IMR-90 (cell line): Measurements from ENCODE around the gene SLC29A3. TPM values are rescaled to one million over a fixed set of nuclear protein-coding genes. Genes with fewer than 3 reads are reported as not detected.

Source experiments
- ATAC-seq: fragments of 200-7000 bp; cut with Tn5 transposase; 2 replicates; pipeline ENCODE4 v1.9.1; 2020; ENCODE audit warnings: low read depth, mild to moderate bottlenecking, moderate library complexity
- BruUV-seq: library from RNA; stranded (reverse); fragments of 400-500 nt; replicated peaks from 2 replicates; lab custom pipeline; 2021; lab: Mats Ljungman, UMichigan
- CTCF ChIA-PET: fragments of 300-600 bp; formaldehyde crosslinking; extraction: SDS; loops from one replicate; lab custom pipeline; 2021; ENCODE audit warnings: antibody characterized with exemption; lab: Yijun Ruan, JAX
- POLR2A ChIA-PET: fragments of 300-600 bp; sonication (Branson Sonifier 250); formaldehyde crosslinking; loops from one replicate; lab custom pipeline; 2022; ENCODE audit warnings: antibody characterized with exemption; ENCODE audit not compliant: unreplicated experiment; lab: Charles Lee
- DNase-seq: peaks from one replicate; pipeline ENCODE4 v3.0.0; 2013
- H2AFZ ChIP-seq: replicated peaks from 2 replicates; pipeline ENCODE3; 2013; ENCODE audit warnings: low read length, mild to moderate bottlenecking; ENCODE audit not compliant: poor library complexity
- H2AK5ac ChIP-seq: 2 replicates; pipeline ENCODE4 v1.6.1; 2013; ENCODE audit warnings: low read depth, low read length, inconsistent platforms
- H2AK9ac ChIP-seq: replicated peaks from 2 replicates; pipeline ENCODE3; 2013; ENCODE audit warnings: mild to moderate bottlenecking, low read depth, low read length, moderate library complexity; ENCODE audit not compliant: poor library complexity
- H2BK120ac ChIP-seq: 2 replicates; pipeline ENCODE4 v1.6.1; 2013; ENCODE audit warnings: low read depth, low read length, inconsistent platforms
- H2BK15ac ChIP-seq: 3 replicates; pipeline ENCODE4 v1.6.1; 2013; ENCODE audit warnings: low read depth, low read length, inconsistent platforms
- H2BK20ac ChIP-seq: 2 replicates; pipeline ENCODE4 v1.6.1; 2013; ENCODE audit warnings: low read depth, mild to moderate bottlenecking, inconsistent platforms, low read length, moderate library complexity
- H2BK5ac ChIP-seq: 2 replicates; pipeline ENCODE4 v1.6.1; 2013; ENCODE audit warnings: mild to moderate bottlenecking, low read depth, low read length, inconsistent platforms; ENCODE audit not compliant: poor library complexity, severe bottlenecking
- H3K14ac ChIP-seq: replicated peaks from 2 replicates; pipeline ENCODE4 v1.6.1; 2013; ENCODE audit warnings: low read depth, low read length, inconsistent platforms
- H3K18ac ChIP-seq: 2 replicates; pipeline ENCODE4 v1.6.1; 2013; ENCODE audit warnings: low read depth, low read length, control low read depth
- H3K23ac ChIP-seq: 2 replicates; pipeline ENCODE4 v1.6.1; 2013; ENCODE audit warnings: low read depth, low read length, inconsistent platforms
- H3K27ac ChIP-seq: 2 replicates; pipeline ENCODE4 v1.5.1; 2013; ENCODE audit warnings: mild to moderate bottlenecking, control low read depth, low read length; ENCODE audit not compliant: insufficient read depth
- H3K27me3 ChIP-seq: 2 replicates; pipeline ENCODE4 v1.6.1; 2013; ENCODE audit warnings: low read length; ENCODE audit not compliant: control insufficient read depth, insufficient read depth
- H3K36me3 ChIP-seq: 2 replicates; pipeline ENCODE4 v1.6.1; 2013; ENCODE audit warnings: low read length, mixed read lengths; ENCODE audit not compliant: control insufficient read depth, insufficient read depth
- H3K4ac ChIP-seq: 2 replicates; pipeline ENCODE4 v1.6.1; 2013; ENCODE audit warnings: low read depth, low read length, inconsistent platforms
- H3K4me1 ChIP-seq: 2 replicates; pipeline ENCODE4 v1.6.1; 2013; ENCODE audit warnings: low read length, mixed read lengths; ENCODE audit not compliant: control insufficient read depth, insufficient read depth
- H3K4me2 ChIP-seq: 2 replicates; pipeline ENCODE4 v1.6.1; 2013; ENCODE audit warnings: low read depth, mild to moderate bottlenecking, control low read depth, low read length, moderate library complexity
- H3K4me3 ChIP-seq: 2 replicates; pipeline ENCODE4 v1.5.1; 2013; ENCODE audit warnings: low read depth, mild to moderate bottlenecking, control low read depth, low read length, moderate library complexity; ENCODE audit not compliant: insufficient read depth
- H3K56ac ChIP-seq: 2 replicates; pipeline ENCODE4 v1.6.1; 2013; ENCODE audit warnings: low read length, inconsistent platforms; ENCODE audit not compliant: insufficient read depth; ENCODE audit errors: extremely low read depth
- H3K79me1 ChIP-seq, 2 experiments: 2 replicates each; pipeline ENCODE4 v1.6.1; 2013; ENCODE audit warnings: low read length in 2 of 2, inconsistent platforms in 1 of 2, low read depth in 1 of 2
- H3K9ac ChIP-seq: 2 replicates; pipeline ENCODE4 v1.6.1; 2013; ENCODE audit warnings: low read depth, low read length, control low read depth
- H3K9me1 ChIP-seq: 2 replicates; pipeline ENCODE4 v1.6.1; 2013; ENCODE audit warnings: low read length, inconsistent platforms; ENCODE audit not compliant: insufficient read depth
- H3K9me3 ChIP-seq: 2 replicates; pipeline ENCODE4 v1.6.1; 2013; ENCODE audit warnings: low read length; ENCODE audit not compliant: control insufficient read depth, insufficient read depth
- H4K20me1 ChIP-seq: 2 replicates; pipeline ENCODE4 v1.6.1; 2013; ENCODE audit warnings: low read length, inconsistent platforms; ENCODE audit not compliant: insufficient read depth
- H4K5ac ChIP-seq: 2 replicates; pipeline ENCODE4 v1.6.1; 2013; ENCODE audit warnings: mild to moderate bottlenecking, low read depth, low read length, control low read depth
- H4K8ac ChIP-seq, 2 experiments: 2 replicates each; pipeline ENCODE4 v1.6.1; 2013; ENCODE audit warnings: low read depth in 2 of 2, low read length in 2 of 2, control low read depth in 1 of 2, inconsistent platforms in 1 of 2
- H4K91ac ChIP-seq: 2 replicates; pipeline ENCODE4 v1.6.1; 2013; ENCODE audit warnings: low read depth, low read length, inconsistent platforms; ENCODE audit not compliant: insufficient read depth
- BHLHE40 ChIP-seq: fragments of 150-350 bp; IDR thresholded peaks from 2 replicates; pipeline ENCODE4 v1.6.1; 2016; ENCODE audit warnings: mild to moderate bottlenecking, low read depth, low read length
- CEBPB ChIP-seq: IDR thresholded peaks from 2 replicates; pipeline ENCODE4 v1.6.1; 2012; ENCODE audit warnings: low read depth, low read length, improper control_type of control experiment
- CHD1 ChIP-seq: IDR thresholded peaks from 2 replicates; pipeline ENCODE4 v1.6.1; 2012; ENCODE audit warnings: low read depth, low read length, improper control_type of control experiment
- FOS ChIP-seq: fragments of 150-350 bp; IDR thresholded peaks from 2 replicates; pipeline ENCODE4 v1.6.1; 2016; ENCODE audit warnings: low read depth, low read length
- MAFK ChIP-seq: IDR thresholded peaks from 2 replicates; pipeline ENCODE4 v1.6.1; 2012; ENCODE audit warnings: low read depth, low read length, improper control_type of control experiment
- MAZ ChIP-seq: IDR thresholded peaks from 2 replicates; pipeline ENCODE4 v1.6.1; 2012; ENCODE audit warnings: low read depth, mild to moderate bottlenecking, low read length, improper control_type of control experiment, moderate library complexity, borderline replicate concordance
- MXI1 ChIP-seq: IDR thresholded peaks from 2 replicates; pipeline ENCODE4 v1.6.1; 2012; ENCODE audit warnings: low read depth, mild to moderate bottlenecking, low read length, moderate library complexity, borderline replicate concordance
- NFE2L2 ChIP-seq: fragments of 150-350 bp; IDR thresholded peaks from 2 replicates; pipeline ENCODE4 v1.6.1; 2016; ENCODE audit warnings: low read depth, mild to moderate bottlenecking, low read length
- POLR2A ChIP-seq: IDR thresholded peaks from 2 replicates; pipeline ENCODE4 v1.6.1; 2012; ENCODE audit warnings: mild to moderate bottlenecking, low read depth, low read length
- RAD21 ChIP-seq: IDR thresholded peaks from 2 replicates; pipeline ENCODE4 v1.6.1; 2012; ENCODE audit warnings: low read length, improper control_type of control experiment
- RCOR1 ChIP-seq: IDR thresholded peaks from 2 replicates; pipeline ENCODE4 v1.6.1; 2012; ENCODE audit warnings: mild to moderate bottlenecking, low read length, improper control_type of control experiment; ENCODE audit not compliant: insufficient replicate concordance
- RFX5 ChIP-seq: IDR thresholded peaks from 2 replicates; pipeline ENCODE4 v1.8.0; 2012; ENCODE audit warnings: low read depth, mild to moderate bottlenecking, low read length, moderate library complexity
- SMC3 ChIP-seq: fragments of 150-350 bp; IDR thresholded peaks from 2 replicates; pipeline ENCODE4 v1.6.1; 2016; ENCODE audit warnings: low read depth, mild to moderate bottlenecking, antibody characterized with exemption, low read length, moderate library complexity
- WGBS, 2 experiments: methylation state at CpG; one replicate each; pipeline versions ENCODE4 v1.1.5 to v1.1.7; 2013; ENCODE audit warnings: missing lambda C conversion rate in 2 of 2; ENCODE audit not compliant: insufficient read length in 1 of 2; ENCODE audit errors: extremely low coverage in 2 of 2; 5-methylcytosine and 5-hydroxymethylcytosine counted together
- dilution Hi-C: fragments of 300-500 bp; cut with HindIII; formaldehyde crosslinking; loops from one replicate; pipeline ENCODE4 v1.14.3; 2018; ENCODE audit warnings: low sequenced_read_pairs; ENCODE audit not compliant: unreplicated experiment
- in situ Hi-C: fragments of 300-500 bp; cut with MboI; formaldehyde crosslinking; loops from 3 replicates; pipeline ENCODE4 v1.14.3; 2019; ENCODE audit warnings: low sequenced_read_pairs, inconsistent platforms, mixed read lengths
- intact Hi-C: fragments of 100-400 bp; cut with micrococcal nuclease; formaldehyde crosslinking; loops from 2 replicates; pipeline ENCODE4 v1.10.0; 2022
- polyA plus RNA-seq, 3 experiments: library from polyadenylated mRNA; depleted of rRNA; stranded (reverse); fragments of >200 nt; gene quantifications; 2 replicates each; pipeline ENCODE4 v1.2.3, GENCODE V29; 2012; ENCODE audit warnings: low replicate concordance in 1 of 3
- total RNA-seq: library from RNA; depleted of rRNA; stranded (reverse); fragments of >200 nt; gene quantifications from 2 replicates; pipeline ENCODE4 v1.2.3, GENCODE V29; 2012
- TF ChIP-seq, protein P1 (sequence below): conservative IDR thresholded peaks from 2 replicates; pipeline ENCODE4 v1.5.1; 2012; ENCODE audit warnings: mild to moderate bottlenecking, low read depth, low read length, improper control_type of control experiment
- TF ChIP-seq, protein P2 (sequence below): fragments of 150-350 bp; IDR thresholded peaks from 2 replicates; pipeline ENCODE4 v1.6.1; 2016; ENCODE audit warnings: low read depth, mild to moderate bottlenecking, low read length, moderate library complexity, borderline replicate concordance
- TF ChIP-seq, protein P3 (sequence below): fragments of 150-350 bp; IDR thresholded peaks from 2 replicates; pipeline ENCODE4 v1.6.1; 2017; ENCODE audit warnings: mild to moderate bottlenecking, antibody characterized with exemption, low read length, low read depth

Gene SLC29A3
- total and polyA plus RNA-seq, 2 of the 4 experiments (the other 2 are of a cell fraction) = 0.72 to 3.0 TPM

DNA sequence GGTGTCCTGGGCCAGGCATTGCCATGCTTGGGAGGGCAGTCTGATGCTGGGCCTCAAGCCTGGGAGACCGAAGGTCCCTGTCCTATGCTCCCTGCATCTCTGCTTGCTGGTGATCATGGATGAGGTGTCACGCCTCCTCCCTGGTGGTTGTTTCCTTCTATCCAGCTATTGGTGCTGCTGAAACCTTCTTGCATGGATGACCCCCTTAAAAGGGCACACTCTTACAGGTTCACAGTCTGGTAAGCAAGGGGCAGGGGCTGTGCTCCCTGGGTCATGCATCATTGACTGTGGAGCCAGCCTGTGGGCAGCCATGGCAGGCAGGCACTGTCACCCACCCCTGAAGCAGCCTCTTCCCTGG lies 36.8 kb upstream of the SLC29A3 start:
- Histone ChIP-seq H2AFZ (no peak overlapping the region), H3K79me1 (no peaks in the 10 kb centered on the region), H2BK15ac (no peak overlapping the region), H3K56ac (no peak overlapping the region), H2BK120ac (no peak overlapping the region), H3K9ac (no peak overlapping the region), H3K27me3 (no peaks in the 10 kb centered on the region), H3K9me3 (no peaks in the 10 kb centered on the region), H2AK5ac (0 out of 2 replicates have a peak overlapping the region, but pooled peaks have one; percentile 39), H4K8ac (no peak overlapping the region), H3K4me2 (no peak overlapping the region), H2AK9ac (peak overlapping the region; percentile 37), H2BK5ac (no peak overlapping the region), H3K9me1 (no peaks in the 10 kb centered on the region), H3K4me1 (peaks cover 9% of the 10 kb centered on the region; the same call in 1 of the 2 replicates), H3K23ac (no peak overlapping the region), H4K91ac (no peak overlapping the region), H3K36me3 (peaks cover 3% of the 10 kb centered on the region; the same call in 1 of the 2 replicates), H3K18ac (no peak overlapping the region), H3K27ac (no peak overlapping the region), H3K4me3 (no peak overlapping the region), H3K4ac (no peak overlapping the region), H3K14ac (no peak overlapping the region), H4K20me1 (no peaks in the 10 kb centered on the region), H2BK20ac (no peak overlapping the region), H4K5ac (no peak overlapping the region)
- BruUV-seq = no TSS peak
- POLR2A ChIA-PET = no interaction called here
- DNase-seq = no peak
- CTCF ChIA-PET = no interaction called here
- no peak for ATAC-seq
- dilution Hi-C loops = no loop called here
- WGBS, 2 experiments = no CpG with 5 or more reads among the region's 2 CpGs
- intact Hi-C loops = no loop called here
- in situ Hi-C loops = no loop called here
- TF ChIP-seq BHLHE40 (no peak), MXI1 (no peak), FOS (no peak), MAFK (no peak), CHD1 (no peak), RCOR1 (no peak), RFX5 (no peak), RAD21 (no peak), MAZ (no peak), POLR2A (no peak), SMC3 (no peak), NFE2L2 (no peak), CEBPB (no peak)
- TF ChIP-seq, protein P1, sequence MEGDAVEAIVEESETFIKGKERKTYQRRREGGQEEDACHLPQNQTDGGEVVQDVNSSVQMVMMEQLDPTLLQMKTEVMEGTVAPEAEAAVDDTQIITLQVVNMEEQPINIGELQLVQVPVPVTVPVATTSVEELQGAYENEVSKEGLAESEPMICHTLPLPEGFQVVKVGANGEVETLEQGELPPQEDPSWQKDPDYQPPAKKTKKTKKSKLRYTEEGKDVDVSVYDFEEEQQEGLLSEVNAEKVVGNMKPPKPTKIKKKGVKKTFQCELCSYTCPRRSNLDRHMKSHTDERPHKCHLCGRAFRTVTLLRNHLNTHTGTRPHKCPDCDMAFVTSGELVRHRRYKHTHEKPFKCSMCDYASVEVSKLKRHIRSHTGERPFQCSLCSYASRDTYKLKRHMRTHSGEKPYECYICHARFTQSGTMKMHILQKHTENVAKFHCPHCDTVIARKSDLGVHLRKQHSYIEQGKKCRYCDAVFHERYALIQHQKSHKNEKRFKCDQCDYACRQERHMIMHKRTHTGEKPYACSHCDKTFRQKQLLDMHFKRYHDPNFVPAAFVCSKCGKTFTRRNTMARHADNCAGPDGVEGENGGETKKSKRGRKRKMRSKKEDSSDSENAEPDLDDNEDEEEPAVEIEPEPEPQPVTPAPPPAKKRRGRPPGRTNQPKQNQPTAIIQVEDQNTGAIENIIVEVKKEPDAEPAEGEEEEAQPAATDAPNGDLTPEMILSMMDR = no peak
- TF ChIP-seq, protein P2, sequence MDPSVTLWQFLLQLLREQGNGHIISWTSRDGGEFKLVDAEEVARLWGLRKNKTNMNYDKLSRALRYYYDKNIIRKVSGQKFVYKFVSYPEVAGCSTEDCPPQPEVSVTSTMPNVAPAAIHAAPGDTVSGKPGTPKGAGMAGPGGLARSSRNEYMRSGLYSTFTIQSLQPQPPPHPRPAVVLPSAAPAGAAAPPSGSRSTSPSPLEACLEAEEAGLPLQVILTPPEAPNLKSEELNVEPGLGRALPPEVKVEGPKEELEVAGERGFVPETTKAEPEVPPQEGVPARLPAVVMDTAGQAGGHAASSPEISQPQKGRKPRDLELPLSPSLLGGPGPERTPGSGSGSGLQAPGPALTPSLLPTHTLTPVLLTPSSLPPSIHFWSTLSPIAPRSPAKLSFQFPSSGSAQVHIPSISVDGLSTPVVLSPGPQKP = no peak
- TF ChIP-seq, protein P3, sequence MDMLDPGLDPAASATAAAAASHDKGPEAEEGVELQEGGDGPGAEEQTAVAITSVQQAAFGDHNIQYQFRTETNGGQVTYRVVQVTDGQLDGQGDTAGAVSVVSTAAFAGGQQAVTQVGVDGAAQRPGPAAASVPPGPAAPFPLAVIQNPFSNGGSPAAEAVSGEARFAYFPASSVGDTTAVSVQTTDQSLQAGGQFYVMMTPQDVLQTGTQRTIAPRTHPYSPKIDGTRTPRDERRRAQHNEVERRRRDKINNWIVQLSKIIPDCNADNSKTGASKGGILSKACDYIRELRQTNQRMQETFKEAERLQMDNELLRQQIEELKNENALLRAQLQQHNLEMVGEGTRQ = no peak
